ENCODE measurements around the gene CLDN16. TPM values are rescaled to one million over a fixed set of nuclear protein-coding genes. Genes with fewer than 3 reads are reported as not detected.

Gene CLDN16
- not detected for polyA plus RNA-seq (2013)

DNA sequence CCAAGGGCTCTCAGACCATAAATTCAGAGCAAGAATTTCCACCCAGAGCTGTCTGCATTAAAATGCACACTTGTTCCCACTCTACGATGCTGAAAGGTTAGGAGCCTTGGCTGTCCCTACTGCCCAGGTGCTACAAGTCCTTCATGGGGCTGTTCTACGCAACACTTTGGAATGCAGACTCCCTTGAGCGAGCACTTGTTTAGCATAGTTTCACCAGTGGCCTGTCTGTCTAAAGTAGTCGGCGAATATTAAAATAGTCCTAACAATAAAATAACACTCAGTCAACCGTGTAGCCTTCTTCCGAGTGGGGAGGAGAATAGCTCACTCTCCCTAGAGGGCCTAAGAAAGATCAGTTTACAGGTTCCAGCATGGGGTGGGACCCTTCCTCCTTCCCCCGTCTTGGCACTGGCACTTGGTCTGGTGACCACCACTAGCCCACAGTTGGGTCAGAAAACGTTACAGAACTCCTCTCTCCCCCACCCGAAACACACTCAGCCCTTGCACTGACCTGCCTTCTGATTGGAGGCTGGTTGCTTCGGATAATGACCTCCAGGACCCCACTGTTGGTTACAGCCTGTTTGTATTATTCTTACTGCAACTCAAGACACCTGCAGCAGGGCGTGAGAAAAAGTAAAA lies at the start of gene CLDN16:
Gene CLDN16, plus strand, starts transcription at position 586 of the 636 bp plus-strand sequence. CDS start 167 bp downstream, outside the sequence.
- POLR2A ChIA-PET = no interaction called here
- H3K4me3 ChIP-seq (ENCODE audit: control insufficient read depth in 1 of 7, extremely low read depth in 1 of 7, insufficient read depth in 4 of 7, low read depth in 2 of 7, low read length in 6 of 7) = no peak within 1 kb of the TSS
- no peak within 1 kb of the TSS for H3K27ac ChIP-seq (ENCODE audit: insufficient read depth in 1 of 2, low read depth in 1 of 2, low read length in 2 of 2, poor library complexity in 1 of 2, severe bottlenecking in 2 of 2)
- WGBS (ENCODE audit: insufficient coverage) = 96% methylated on average over 11 of the region's 12 CpGs
- peaks cover 0 to 5% (median 0%) of the 10 kb centered on the region in 5 experiments for H3K27me3 ChIP-seq (replicated peaks in 2 of 5; ENCODE audit: control insufficient read depth in 4 of 5, insufficient read depth in 5 of 5, low read length in 4 of 5)
- CTCF ChIA-PET = interaction anchor here (1.1 to 1.6 kb wide), 2 partner anchors 15 to 167 kb away, joined by 4 read pairs; no protein-coding TSS in a partner anchor
- DNase-seq = no peak
- no peaks in the 10 kb centered on the region for H3K4me1 ChIP-seq (ENCODE audit: control extremely low read depth in 1 of 4, control insufficient read depth in 4 of 4, insufficient read depth in 4 of 4, low read length in 3 of 4)
- no peaks in the 10 kb centered on the region for H3K9me3 ChIP-seq (ENCODE audit: control extremely low read depth in 1 of 5, control insufficient read depth in 4 of 5, insufficient read depth in 2 of 5, low read depth in 1 of 5, low read length in 4 of 5)
- H3K36me3 ChIP-seq (ENCODE audit: control insufficient read depth in 4 of 4, insufficient read depth in 4 of 4, low read length in 3 of 4) = no peaks in the 10 kb centered on the region

DNA sequence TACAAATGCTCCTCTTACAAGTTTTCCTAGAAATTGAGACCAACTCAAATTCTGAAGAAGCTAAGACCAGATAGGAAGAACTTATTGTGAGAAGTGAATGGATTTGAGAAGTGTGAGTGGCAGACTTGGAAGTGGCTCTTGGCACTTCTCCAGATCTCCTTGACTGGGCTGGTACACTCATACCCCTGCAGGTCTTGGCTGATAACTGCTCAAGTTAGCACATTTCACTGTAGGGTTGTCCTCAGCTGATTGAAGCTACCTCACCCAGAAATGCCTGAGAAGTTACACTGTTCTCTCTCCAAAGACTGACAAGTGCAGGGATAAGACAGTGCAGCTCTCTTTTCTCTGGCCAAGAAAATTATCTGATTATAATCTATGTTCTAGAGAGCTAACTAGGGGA lies 49.2 kb upstream of the CLDN16 start:
- Histone ChIP-seq H3K4me1 (ENCODE audit: control extremely low read depth in 1 of 4, control insufficient read depth in 4 of 4, insufficient read depth in 4 of 4, low read length in 3 of 4) (peaks cover 0 to 4% (median 2%) of the 10 kb centered on the region in 4 experiments), H3K27me3 (replicated peaks in 2 of 5; ENCODE audit: control insufficient read depth in 4 of 5, insufficient read depth in 5 of 5, low read length in 4 of 5) (peaks cover 0 to 3% (median 2%) of the 10 kb centered on the region in 5 experiments), H3K4me3 (ENCODE audit: control insufficient read depth in 1 of 7, extremely low read depth in 1 of 7, insufficient read depth in 4 of 7, low read depth in 2 of 7, low read length in 6 of 7) (no peak overlapping the region), H3K9me3 (ENCODE audit: control extremely low read depth in 1 of 5, control insufficient read depth in 4 of 5, insufficient read depth in 2 of 5, low read depth in 1 of 5, low read length in 4 of 5) (no peaks in the 10 kb centered on the region), H3K27ac (ENCODE audit: insufficient read depth in 1 of 2, low read depth in 1 of 2, low read length in 2 of 2, poor library complexity in 1 of 2, severe bottlenecking in 2 of 2) (no peak overlapping the region), H3K36me3 (ENCODE audit: control insufficient read depth in 4 of 4, insufficient read depth in 4 of 4, low read length in 3 of 4) (no peaks in the 10 kb centered on the region)
- peak in 2 of 3 donors; percentile 70 to 72 for DNase-seq
- POLR2A ChIA-PET = no interaction called here
- CTCF ChIA-PET = interaction anchor here (0.8 to 2.5 kb wide), 4 partner anchors 10 to 46 kb away, joined by 3 to 9 read pairs (median 4); partner anchors contain the start of gene CLDN1

- Histone ChIP-seq H3K9me3 (ENCODE audit: control extremely low read depth in 1 of 5, control insufficient read depth in 4 of 5, insufficient read depth in 2 of 5, low read depth in 1 of 5, low read length in 4 of 5) (no peaks in the 10 kb centered on the region), H3K36me3 (ENCODE audit: control insufficient read depth in 4 of 4, insufficient read depth in 4 of 4, low read length in 3 of 4) (no peaks in the 10 kb centered on the region), H3K27me3 (replicated peaks in 2 of 5; ENCODE audit: control insufficient read depth in 4 of 5, insufficient read depth in 5 of 5, low read length in 4 of 5) (peaks cover 0 to 3% (median 2%) of the 10 kb centered on the region in 5 experiments), H3K4me3 (ENCODE audit: control insufficient read depth in 1 of 7, extremely low read depth in 1 of 7, insufficient read depth in 4 of 7, low read depth in 2 of 7, low read length in 6 of 7) (no peak overlapping the region), H3K4me1 (ENCODE audit: control extremely low read depth in 1 of 4, control insufficient read depth in 4 of 4, insufficient read depth in 4 of 4, low read length in 3 of 4) (peaks cover 0 to 4% (median 2%) of the 10 kb centered on the region in 4 experiments), H3K27ac (ENCODE audit: insufficient read depth in 1 of 2, low read depth in 1 of 2, low read length in 2 of 2, poor library complexity in 1 of 2, severe bottlenecking in 2 of 2) (no peak overlapping the region)
- CTCF ChIA-PET = interaction anchor here (1.3 to 2.5 kb wide), 2 partner anchors 10 to 17 kb away, joined by 4 to 9 read pairs; partner anchors contain the start of gene CLDN1
- peak in 2 of 3 donors; percentile 55 to 56 for DNase-seq
- POLR2A ChIA-PET = no interaction called here
Observed at GRCh38 chr3:190339130-190339529, 48.8 kb upstream of the CLDN16 start.

DNA sequence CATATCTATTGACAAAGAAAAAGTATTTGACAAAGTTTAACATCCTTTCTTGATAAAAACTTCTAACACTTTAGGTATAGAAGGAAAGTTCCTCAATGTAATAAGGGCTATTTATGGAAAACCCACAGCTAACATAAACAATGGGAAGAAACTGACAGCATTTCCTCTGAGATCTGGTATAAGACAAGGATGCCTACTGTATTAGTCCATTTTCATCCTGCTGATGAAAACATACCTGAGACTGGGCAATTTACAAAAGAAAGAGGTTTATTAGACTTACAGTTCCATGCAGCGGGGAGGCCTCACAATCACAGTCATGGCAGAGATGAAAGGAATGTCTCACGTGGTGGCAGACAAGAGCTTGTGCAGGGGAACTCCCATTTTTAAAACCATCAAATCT lies 47.9 kb upstream of the CLDN16 start:
- H3K27ac ChIP-seq (ENCODE audit: insufficient read depth in 1 of 2, low read depth in 1 of 2, low read length in 2 of 2, poor library complexity in 1 of 2, severe bottlenecking in 2 of 2) = no peak overlapping the region
- CTCF ChIA-PET = interaction anchor here (0.9 to 2.5 kb wide), 2 partner anchors 18 to 107 kb away, joined by 3 to 9 read pairs; partner anchors contain the start of gene CLDN1
- H3K36me3 ChIP-seq (ENCODE audit: control insufficient read depth in 4 of 4, insufficient read depth in 4 of 4, low read length in 3 of 4) = no peaks in the 10 kb centered on the region
- H3K4me1 ChIP-seq (ENCODE audit: control extremely low read depth in 1 of 4, control insufficient read depth in 4 of 4, insufficient read depth in 4 of 4, low read length in 3 of 4) = peaks cover 0 to 4% (median 2%) of the 10 kb centered on the region in 4 experiments
- H3K27me3 ChIP-seq (replicated peaks in 2 of 5; ENCODE audit: control insufficient read depth in 4 of 5, insufficient read depth in 5 of 5, low read length in 4 of 5) = peaks cover 0 to 2% (median 0%) of the 10 kb centered on the region in 5 experiments
- DNase-seq = no peak
- POLR2A ChIA-PET = no interaction called here
- no peak overlapping the region for H3K4me3 ChIP-seq (ENCODE audit: control insufficient read depth in 1 of 7, extremely low read depth in 1 of 7, insufficient read depth in 4 of 7, low read depth in 2 of 7, low read length in 6 of 7)
- 92% methylated on average over 2 of the region's 2 CpGs for WGBS (ENCODE audit: insufficient coverage)
- H3K9me3 ChIP-seq (ENCODE audit: control extremely low read depth in 1 of 5, control insufficient read depth in 4 of 5, insufficient read depth in 2 of 5, low read depth in 1 of 5, low read length in 4 of 5) = no peaks in the 10 kb centered on the region

DNA sequence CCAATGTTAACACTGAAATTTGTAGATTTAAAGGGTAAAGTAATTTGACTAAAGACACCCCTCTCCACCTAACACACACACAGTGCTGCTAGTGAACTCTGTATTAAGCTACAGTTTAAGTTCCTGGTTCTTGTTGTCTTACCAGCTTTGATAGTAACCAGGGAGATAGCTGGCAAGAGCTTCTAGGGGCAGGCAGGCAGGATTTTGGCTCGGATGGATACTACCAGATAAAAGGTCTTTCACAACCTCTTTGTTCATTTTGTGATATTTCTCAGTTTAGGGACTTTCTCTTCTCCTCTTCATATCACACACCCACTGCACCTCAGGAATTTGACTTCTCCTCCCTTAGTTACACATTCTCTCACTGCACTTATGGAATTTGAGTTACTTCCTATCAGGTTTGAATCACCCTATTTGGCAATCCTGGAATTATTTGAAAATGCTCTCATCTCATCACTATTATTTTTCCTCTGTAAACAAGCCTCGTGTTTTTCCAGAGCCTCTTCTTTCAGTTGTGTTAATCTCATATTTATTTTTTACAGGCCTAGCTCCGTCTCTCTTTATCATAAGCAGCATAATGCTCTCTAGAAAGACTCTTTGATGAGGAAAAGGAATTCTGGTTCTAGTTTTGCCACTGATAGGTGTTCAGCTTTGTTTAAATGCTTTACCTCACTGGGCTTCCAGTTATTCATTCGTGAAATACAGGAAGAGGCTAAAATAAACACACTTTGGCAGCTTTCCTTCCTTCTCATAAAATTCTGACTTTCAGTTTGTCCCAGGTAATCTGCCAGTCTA lies 42.7 kb upstream of the CLDN16 start:
- H3K27ac ChIP-seq (ENCODE audit: insufficient read depth in 1 of 2, low read depth in 1 of 2, low read length in 2 of 2, poor library complexity in 1 of 2, severe bottlenecking in 2 of 2) = no peak overlapping the region
- peaks cover 0 to 2% (median 0%) of the 10 kb centered on the region in 5 experiments for H3K27me3 ChIP-seq (replicated peaks in 2 of 5; ENCODE audit: control insufficient read depth in 4 of 5, insufficient read depth in 5 of 5, low read length in 4 of 5)
- ChIA-PET CTCF (interaction anchor here (1.0 to 1.5 kb wide), 2 partner anchors 10 to 120 kb away, joined by 3 to 4 read pairs; no protein-coding TSS in a partner anchor), POLR2A (no interaction called here)
- peaks cover 0 to 3% (median 0%) of the 10 kb centered on the region in 4 experiments for H3K4me1 ChIP-seq (ENCODE audit: control extremely low read depth in 1 of 4, control insufficient read depth in 4 of 4, insufficient read depth in 4 of 4, low read length in 3 of 4)
- WGBS (ENCODE audit: insufficient coverage) = 0% methylated on average over 1 of the region's 4 CpGs
- no peak overlapping the region for H3K4me3 ChIP-seq (ENCODE audit: control insufficient read depth in 1 of 7, extremely low read depth in 1 of 7, insufficient read depth in 4 of 7, low read depth in 2 of 7, low read length in 6 of 7)
- no peaks in the 10 kb centered on the region for H3K9me3 ChIP-seq (ENCODE audit: control extremely low read depth in 1 of 5, control insufficient read depth in 4 of 5, insufficient read depth in 2 of 5, low read depth in 1 of 5, low read length in 4 of 5)
- DNase-seq = peak; percentile 46 to 84 (median 73)
- H3K36me3 ChIP-seq (ENCODE audit: control insufficient read depth in 4 of 4, insufficient read depth in 4 of 4, low read length in 3 of 4) = no peaks in the 10 kb centered on the region

DNA sequence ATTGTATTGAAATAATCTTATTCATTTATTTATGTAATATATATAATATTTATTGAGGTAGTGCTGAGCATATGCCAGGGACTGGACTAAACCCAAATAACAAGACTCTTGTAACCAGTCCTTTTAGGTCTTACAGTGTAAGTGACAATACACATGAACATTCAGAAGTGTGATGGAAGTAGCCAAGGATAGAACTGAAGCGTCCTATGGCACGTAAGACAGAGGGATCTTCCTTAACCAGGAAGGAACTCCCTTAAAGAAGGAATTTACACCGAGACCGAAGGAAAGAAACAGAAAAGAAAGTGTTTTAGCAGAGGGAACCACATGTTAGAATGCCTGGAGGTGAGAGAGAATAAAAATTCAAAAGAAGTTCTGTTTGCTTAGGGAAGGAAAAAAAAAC lies 42.1 kb upstream of the CLDN16 start:
- H3K36me3 ChIP-seq (ENCODE audit: control insufficient read depth in 4 of 4, insufficient read depth in 4 of 4, low read length in 3 of 4) = no peaks in the 10 kb centered on the region
- POLR2A ChIA-PET = no interaction called here
- peaks cover 0 to 2% (median 0%) of the 10 kb centered on the region in 5 experiments for H3K27me3 ChIP-seq (replicated peaks in 2 of 5; ENCODE audit: control insufficient read depth in 4 of 5, insufficient read depth in 5 of 5, low read length in 4 of 5)
- H3K4me1 ChIP-seq (ENCODE audit: control extremely low read depth in 1 of 4, control insufficient read depth in 4 of 4, insufficient read depth in 4 of 4, low read length in 3 of 4) = peaks cover 0 to 3% (median 0%) of the 10 kb centered on the region in 4 experiments
- CTCF ChIA-PET = no interaction called here
- WGBS (ENCODE audit: insufficient coverage) = 90% methylated on average over 4 of the region's 4 CpGs
- H3K9me3 ChIP-seq (ENCODE audit: control extremely low read depth in 1 of 5, control insufficient read depth in 4 of 5, insufficient read depth in 2 of 5, low read depth in 1 of 5, low read length in 4 of 5) = no peaks in the 10 kb centered on the region
- H3K4me3 ChIP-seq (ENCODE audit: control insufficient read depth in 1 of 7, extremely low read depth in 1 of 7, insufficient read depth in 4 of 7, low read depth in 2 of 7, low read length in 6 of 7) = no peak overlapping the region
- DNase-seq = no peak
- no peak overlapping the region for H3K27ac ChIP-seq (ENCODE audit: insufficient read depth in 1 of 2, low read depth in 1 of 2, low read length in 2 of 2, poor library complexity in 1 of 2, severe bottlenecking in 2 of 2)

- POLR2A ChIA-PET = no interaction called here
- Histone ChIP-seq H3K36me3 (ENCODE audit: control insufficient read depth in 4 of 4, insufficient read depth in 4 of 4, low read length in 3 of 4) (no peaks in the 10 kb centered on the region), H3K27ac (ENCODE audit: insufficient read depth in 1 of 2, low read depth in 1 of 2, low read length in 2 of 2, poor library complexity in 1 of 2, severe bottlenecking in 2 of 2) (no peak overlapping the region), H3K9me3 (ENCODE audit: control extremely low read depth in 1 of 5, control insufficient read depth in 4 of 5, insufficient read depth in 2 of 5, low read depth in 1 of 5, low read length in 4 of 5) (no peaks in the 10 kb centered on the region), H3K4me1 (ENCODE audit: control extremely low read depth in 1 of 4, control insufficient read depth in 4 of 4, insufficient read depth in 4 of 4, low read length in 3 of 4) (peaks cover 0 to 3% (median 0%) of the 10 kb centered on the region in 4 experiments), H3K4me3 (ENCODE audit: control insufficient read depth in 1 of 7, extremely low read depth in 1 of 7, insufficient read depth in 4 of 7, low read depth in 2 of 7, low read length in 6 of 7) (no peak overlapping the region), H3K27me3 (replicated peaks in 2 of 5; ENCODE audit: control insufficient read depth in 4 of 5, insufficient read depth in 5 of 5, low read length in 4 of 5) (peaks cover 0 to 2% (median 0%) of the 10 kb centered on the region in 5 experiments)
- WGBS (ENCODE audit: insufficient coverage) = 100% methylated on average over 1 of the region's 2 CpGs
- CTCF ChIA-PET = no interaction called here
- DNase-seq = no peak
Observed at GRCh38 chr3:190346541-190346940, 41.4 kb upstream of the CLDN16 start.
